Measurements from ENCODE around the gene APBB3. TPM values are rescaled to one million over a fixed set of nuclear protein-coding genes. Genes with fewer than 3 reads are reported as not detected.

Gene APBB3
- total RNA-seq, 4 donors from 2014 or later = 14.0 to 23.7 (median 19.2) TPM

DNA sequence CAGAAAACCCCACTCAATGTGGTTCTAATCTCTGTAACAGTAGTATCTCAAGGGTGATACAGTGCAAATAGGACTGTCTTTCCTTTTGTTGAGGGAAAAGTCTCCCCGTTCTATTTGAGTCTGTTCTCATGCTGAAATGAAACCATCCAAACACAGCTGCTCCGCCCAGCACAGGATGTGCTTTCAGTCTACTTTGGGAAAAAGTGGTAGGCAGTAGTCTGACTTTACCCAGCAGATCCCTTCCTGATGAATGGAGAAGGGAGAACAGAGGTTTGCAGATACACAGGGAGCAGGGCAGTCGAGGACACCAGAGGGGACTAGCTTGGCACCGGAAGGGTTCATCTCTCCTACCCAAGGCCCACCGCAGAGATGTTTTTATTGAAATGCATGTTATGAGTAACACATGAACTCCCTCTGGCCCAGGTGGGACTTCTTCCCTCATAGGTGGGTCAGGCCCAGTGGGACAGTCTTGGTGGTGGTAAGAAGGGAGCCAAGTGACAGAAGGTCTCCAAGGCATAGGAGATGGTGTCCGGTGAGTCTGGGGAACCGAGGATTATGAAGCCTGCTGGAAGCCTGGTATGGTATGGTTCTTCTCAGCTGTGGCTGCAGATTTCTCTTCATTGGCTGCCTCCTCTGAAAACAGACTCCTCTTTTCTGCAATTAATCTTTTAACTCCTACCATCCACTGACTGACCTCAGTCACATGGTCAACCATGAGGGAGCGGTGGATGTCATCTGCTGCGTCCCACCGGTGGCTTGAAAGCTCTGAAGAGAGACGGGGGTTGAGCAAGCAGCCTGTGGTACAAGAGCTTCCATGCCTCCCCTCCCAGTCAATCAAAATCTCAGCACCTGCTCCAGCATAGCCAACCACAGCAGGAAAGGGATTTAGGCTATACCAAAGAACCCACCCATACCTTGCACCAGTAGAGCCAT lies 14.0 kb downstream of the APBB3 start:
- DNase-seq (ENCODE audit: low spot score in 2 of 2) = peak in 1 of 2 donors; percentile 75
- intact Hi-C loops (cut with DNase I; ENCODE audit: low total_unique reads) = no loop called here
- no peak for TF ChIP-seq POLR2A (IDR thresholded peaks at IDR 0.05)
- WGBS, 2 donors = 88 to 93% methylated on average over 11 of the region's 11 CpGs
- H3K4me3 ChIP-seq (ENCODE audit: low read depth, poor library complexity, severe bottlenecking) = no peak overlapping the region

DNA sequence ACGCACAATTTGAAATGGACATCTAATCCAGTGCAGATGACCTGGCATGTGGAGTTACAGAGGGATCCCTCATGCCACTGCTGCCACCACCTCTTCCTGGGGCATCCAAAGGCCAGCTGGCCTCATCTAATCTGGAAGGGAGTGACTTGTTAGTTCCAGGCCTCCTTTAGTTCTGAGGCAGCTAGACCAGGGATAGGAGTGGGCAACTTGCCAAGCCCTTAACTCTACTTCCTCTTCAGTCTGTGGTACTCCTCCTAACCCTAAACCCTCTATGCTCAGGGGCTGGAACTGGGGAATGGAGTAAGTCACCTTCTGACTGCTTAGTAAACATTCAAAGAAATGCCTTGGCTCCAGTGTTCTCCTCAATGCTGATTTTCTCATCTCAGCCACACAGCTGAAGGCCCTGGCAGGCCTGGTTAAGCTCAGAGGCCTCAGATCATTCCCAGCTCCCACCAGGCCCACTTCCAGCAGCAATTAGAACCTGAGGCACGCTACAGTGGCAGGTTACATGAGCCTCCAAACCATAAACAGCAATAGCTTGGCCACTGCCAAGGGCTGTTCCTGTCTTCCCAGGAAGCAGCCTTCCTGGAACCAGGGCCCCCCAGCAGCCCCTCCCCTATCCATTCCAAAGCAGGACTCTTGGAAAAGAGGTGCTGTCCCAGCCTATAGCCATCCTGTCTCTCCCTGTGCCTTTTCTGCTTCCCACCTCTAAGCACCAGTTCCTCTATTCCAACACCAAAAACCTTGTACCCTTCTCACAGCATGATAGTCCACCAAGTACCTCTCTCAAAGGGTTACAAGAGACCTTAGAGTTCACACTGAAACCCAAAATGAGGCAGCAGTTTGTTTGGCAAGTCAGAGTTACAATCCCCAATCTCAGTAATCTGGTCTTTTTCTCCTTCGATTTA lies 14.9 kb downstream of the APBB3 start:
- WGBS, 2 donors = 66 to 71% methylated on average over 3 of the region's 3 CpGs
- peak; percentile 63 to 85 for DNase-seq (ENCODE audit: low spot score in 2 of 2)
- H3K4me3 ChIP-seq (ENCODE audit: low read depth, poor library complexity, severe bottlenecking) = no peak overlapping the region
- TF ChIP-seq POLR2A (IDR thresholded peaks at IDR 0.05) = no peak
- TF ChIP-seq, protein P1, sequence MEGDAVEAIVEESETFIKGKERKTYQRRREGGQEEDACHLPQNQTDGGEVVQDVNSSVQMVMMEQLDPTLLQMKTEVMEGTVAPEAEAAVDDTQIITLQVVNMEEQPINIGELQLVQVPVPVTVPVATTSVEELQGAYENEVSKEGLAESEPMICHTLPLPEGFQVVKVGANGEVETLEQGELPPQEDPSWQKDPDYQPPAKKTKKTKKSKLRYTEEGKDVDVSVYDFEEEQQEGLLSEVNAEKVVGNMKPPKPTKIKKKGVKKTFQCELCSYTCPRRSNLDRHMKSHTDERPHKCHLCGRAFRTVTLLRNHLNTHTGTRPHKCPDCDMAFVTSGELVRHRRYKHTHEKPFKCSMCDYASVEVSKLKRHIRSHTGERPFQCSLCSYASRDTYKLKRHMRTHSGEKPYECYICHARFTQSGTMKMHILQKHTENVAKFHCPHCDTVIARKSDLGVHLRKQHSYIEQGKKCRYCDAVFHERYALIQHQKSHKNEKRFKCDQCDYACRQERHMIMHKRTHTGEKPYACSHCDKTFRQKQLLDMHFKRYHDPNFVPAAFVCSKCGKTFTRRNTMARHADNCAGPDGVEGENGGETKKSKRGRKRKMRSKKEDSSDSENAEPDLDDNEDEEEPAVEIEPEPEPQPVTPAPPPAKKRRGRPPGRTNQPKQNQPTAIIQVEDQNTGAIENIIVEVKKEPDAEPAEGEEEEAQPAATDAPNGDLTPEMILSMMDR (IDR thresholded peaks at IDR 0.05) = no peak
- intact Hi-C loops (cut with DNase I; ENCODE audit: low total_unique reads) = loop anchor here (10.0 kb wide), 1 partner anchor 165 kb away; no protein-coding TSS in a partner anchor

DNA sequence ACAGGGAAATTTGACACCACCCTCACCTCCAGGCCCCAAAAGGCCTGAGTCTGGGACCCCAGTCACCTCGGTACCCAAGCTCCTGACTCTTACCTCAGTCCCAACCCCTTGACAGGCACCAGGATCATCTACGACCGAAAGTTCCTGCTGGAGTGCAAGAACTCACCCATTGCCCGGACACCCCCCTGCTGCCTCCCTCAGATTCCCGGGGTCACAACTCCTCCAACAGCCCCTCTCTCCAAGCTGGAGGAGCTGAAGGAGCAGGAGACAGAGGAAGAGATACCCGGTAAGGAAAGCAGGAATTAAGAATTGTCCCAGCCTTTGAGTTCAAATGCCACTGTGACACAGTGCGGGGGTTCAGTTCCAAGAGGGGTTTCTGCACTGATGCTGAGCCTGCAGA lies 15.6 kb downstream of the APBB3 start:
- intact Hi-C loops (cut with DNase I; ENCODE audit: low total_unique reads) = loop anchor here (10.0 kb wide), 1 partner anchor 164 kb away; no protein-coding TSS in a partner anchor
- TF ChIP-seq POLR2A (IDR thresholded peaks at IDR 0.05) = no peak
- TF ChIP-seq, protein P1 (IDR thresholded peaks at IDR 0.05) = no peak
- DNase-seq (ENCODE audit: low spot score in 2 of 2) = peak in 1 of 2 donors; percentile 79
- WGBS, 2 donors = 83 to 84% methylated on average over 5 to 7 of the region's 7 CpGs
- H3K4me3 ChIP-seq (ENCODE audit: low read depth, poor library complexity, severe bottlenecking) = no peak overlapping the region

DNA sequence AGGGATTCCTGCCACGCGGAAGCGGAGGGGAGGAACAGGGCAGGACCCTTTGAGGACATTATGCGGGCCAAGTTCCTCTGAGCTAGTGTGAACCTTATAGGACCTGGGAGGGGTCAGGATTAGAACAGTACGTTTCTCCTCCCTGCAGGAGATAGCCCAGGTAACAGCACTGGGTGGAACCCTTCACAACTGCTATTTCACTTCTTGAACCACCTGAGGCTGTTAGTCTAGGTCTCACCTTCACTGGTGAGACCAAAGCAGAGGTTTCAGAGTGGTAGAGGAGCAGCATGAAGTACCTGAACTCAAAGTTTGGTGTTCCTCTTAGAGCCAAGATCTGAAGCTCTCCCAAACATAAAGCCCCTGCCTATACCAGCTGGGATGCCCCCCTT lies 16.1 kb downstream of the APBB3 start:
- intact Hi-C loops (cut with DNase I; ENCODE audit: low total_unique reads) = loop anchor here (10.0 kb wide), 1 partner anchor 163 kb away; no protein-coding TSS in a partner anchor
- TF ChIP-seq, protein P1 (IDR thresholded peaks at IDR 0.05) = no peak
- TF ChIP-seq POLR2A (IDR thresholded peaks at IDR 0.05) = no peak

DNA sequence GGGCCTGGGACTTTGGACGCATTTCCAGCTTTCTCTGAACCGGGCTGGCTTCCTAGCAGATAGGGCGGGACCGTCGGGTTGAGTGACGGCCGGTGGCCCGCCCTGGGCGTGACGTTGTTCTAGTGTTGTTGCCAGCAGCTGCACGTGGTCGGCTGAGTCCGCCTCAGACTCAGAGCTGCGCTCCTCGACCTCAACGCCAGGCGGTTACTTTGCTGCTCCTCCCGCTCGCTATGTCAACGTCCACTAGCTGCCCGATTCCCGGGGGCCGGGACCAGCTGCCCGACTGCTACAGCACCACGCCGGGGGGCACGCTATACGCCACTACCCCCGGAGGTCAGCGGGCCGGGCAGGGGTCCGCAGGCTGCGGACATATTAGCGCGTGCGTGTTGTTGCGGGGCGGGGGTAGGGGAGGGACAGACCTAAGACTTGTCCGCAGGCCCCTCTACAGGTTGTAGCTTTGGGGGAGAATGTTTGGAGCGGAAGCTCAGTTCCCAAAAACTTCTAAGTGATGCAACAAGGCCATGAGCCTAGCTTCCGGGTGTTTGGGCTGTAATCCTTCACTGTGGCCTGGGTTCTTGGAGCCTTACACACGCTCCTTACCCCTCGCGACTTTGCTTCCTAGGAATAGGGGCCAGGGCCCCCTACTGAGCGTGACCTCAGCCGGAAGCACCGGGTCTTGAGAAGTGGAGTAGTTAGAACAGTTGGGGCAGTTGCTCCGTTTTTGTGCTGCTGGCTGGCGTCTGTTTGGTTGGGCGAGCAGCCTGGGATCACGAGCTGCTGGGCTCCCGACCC lies 16.7 kb downstream of the APBB3 start, which contains the start of gene EIF4EBP3:
Gene EIF4EBP3 (plus strand): TSS at position 155 of the 792 bp plus-strand sequence. CDS start 76 bp downstream, at position 231.
- peak in 1 of 2 donors; percentile 47 for TF ChIP-seq POLR2A (IDR thresholded peaks at IDR 0.05)
- TF ChIP-seq, protein P1 (IDR thresholded peaks at IDR 0.05) = peak in 1 of 3 donors; percentile 94
- H3K4me3 ChIP-seq (ENCODE audit: low read depth, poor library complexity, severe bottlenecking) = peak within 1 kb of the TSS; percentile 47
- intact Hi-C loops (cut with DNase I; ENCODE audit: low total_unique reads) = loop anchor here (10.0 kb wide), 1 partner anchor 163 kb away; no protein-coding TSS in a partner anchor
- 2% methylated on average over 18 to 51 of the region's 52 CpGs for WGBS, 2 donors
- DNase-seq (ENCODE audit: low spot score in 2 of 2) = peak; percentile 97 to 99

More for the DNA sequence above, 16.1 kb downstream of the APBB3 start:
- DNase-seq (ENCODE audit: low spot score in 2 of 2) = no peak
- WGBS, 2 donors = 8 to 12% methylated on average over 5 of the region's 5 CpGs
- H3K4me3 ChIP-seq (ENCODE audit: low read depth, poor library complexity, severe bottlenecking) = peak overlapping the region; percentile 47

Data from lower leg skin (tissue), 4 donors.